Spleen (tissue), 11 donors: ENCODE results near the gene TGFBI. TPM values are rescaled to one million over a fixed set of nuclear protein-coding genes. Genes with fewer than 3 reads are reported as not detected.

ENCODE experiments used
- DNase-seq: peaks from one replicate; pipeline ENCODE4 v3.0.0-alpha.2; 2020
- H3K27ac ChIP-seq, 8 donors: fragments of 200-600 bp; sonication (generic) in 7 of 8; 1 replicate in 4 of 8; 2 replicates in 4 of 8; pipeline versions ENCODE4 v1.5.0 to v1.8.0; 2016 to 2021; ENCODE audit warnings: inconsistent platforms in 4 of 8, mild to moderate bottlenecking in 4 of 8, moderate library complexity in 1 of 8
- H3K27me3 ChIP-seq, 7 donors: fragments of 200-600 bp; sonication (generic) in 6 of 7; replicated peaks in 1 of 7; 1 replicate in 4 of 7; 2 replicates in 3 of 7; pipeline versions ENCODE4 v1.5.0 to v1.8.0; 2016 to 2021; ENCODE audit warnings: inconsistent platforms in 3 of 7, mild to moderate bottlenecking in 1 of 7
- H3K36me3 ChIP-seq, 6 donors: fragments of 200-600 bp; sonication (generic) in 5 of 6; 1 replicate in 4 of 6; 2 replicates in 2 of 6; pipeline versions ENCODE4 v1.5.0 to v1.8.0; 2016 to 2021; ENCODE audit warnings: inconsistent platforms in 2 of 6
- H3K4me1 ChIP-seq, 6 donors: fragments of 200-600 bp; sonication (generic) in 5 of 6; 1 replicate in 3 of 6; 2 replicates in 3 of 6; pipeline versions ENCODE4 v1.5.0 to v1.8.0; 2016 to 2021; ENCODE audit warnings: inconsistent platforms in 3 of 6
- H3K4me3 ChIP-seq, 8 donors: fragments of 200-600 bp; sonication (generic) in 7 of 8; 1 replicate in 4 of 8; 2 replicates in 4 of 8; pipeline versions ENCODE4 v1.5.0 to v1.8.0; 2016 to 2021; ENCODE audit warnings: inconsistent platforms in 4 of 8, mild to moderate bottlenecking in 4 of 8, moderate library complexity in 2 of 8
- H3K9me3 ChIP-seq, 8 donors: fragments of 200-600 bp; sonication (generic) in 7 of 8; 1 replicate in 4 of 8; 2 replicates in 4 of 8; pipeline versions ENCODE4 v1.5.0 to v1.8.0; 2016 to 2021; ENCODE audit warnings: inconsistent platforms in 4 of 8
- CTCF ChIP-seq, 11 experiments: fragments of 200-600 bp in 7 of 11; fragments of 450-650 bp in 4 of 11; sonication (generic) in 4 of 11; IDR thresholded peaks in 8 of 11; conservative IDR thresholded peaks in 3 of 11; 1 replicate in 7 of 11; 2 replicates in 4 of 11; pipeline versions ENCODE4 v1.4.0 to v1.8.0; 2016 to 2021; ENCODE audit warnings: antibody characterized with exemption in 11 of 11, inconsistent platforms in 4 of 11, mild to moderate bottlenecking in 1 of 11
- POLR2A ChIP-seq, 3 donors: fragments of 450-650 bp; IDR thresholded peaks; one replicate each; pipeline ENCODE4 v1.5.1; 2017; ENCODE audit warnings: antibody characterized with exemption in 3 of 3, mild to moderate bottlenecking in 1 of 3
- POLR2AphosphoS5 ChIP-seq, 3 donors: sonication (generic); formaldehyde crosslinking; IDR thresholded peaks; one replicate each; pipeline ENCODE4 v1.5.1; 2017; ENCODE audit warnings: antibody characterized with exemption in 3 of 3
- WGBS, 5 donors: extraction: QIAGEN DNeasy Blood & Tissue Kit in 3 of 5; methylation state at CpG; one replicate each; pipeline versions ENCODE4 v1.1.5 to v1.1.7; 2013 to 2018; 5-methylcytosine and 5-hydroxymethylcytosine counted together
- intact Hi-C: fragments of 100-400 bp; cut with DNase I; formaldehyde crosslinking; loops from one replicate; pipeline ENCODE4 v1.15.0; 2023; ENCODE audit warnings: low total_unique reads
- polyA plus RNA-seq, 3 donors: library from polyadenylated mRNA; stranded (reverse); fragments of 200-250 nt; gene quantifications; one replicate each; pipeline ENCODE4 v1.2.1, GENCODE V29; 2013
- small RNA-seq, 4 donors: library from RNA; depleted of rRNA; stranded (forward); fragments of <200 nt; gene quantifications; one replicate each; pipeline ENCODE3, GENCODE V24; 2016
- total RNA-seq, 7 donors: library from RNA; depleted of rRNA in 3 of 7; stranded (reverse); fragments of >200 nt in 3 of 7; fragmentation: NEBNext Ultra II Directional in 4 of 7; extraction: Animal tissue kit (Norgen Biotek cat#: 25700) in 4 of 7; gene quantifications; one replicate each; pipeline versions ENCODE4 v1.1.0 to v1.2.1, GENCODE V29; 2016 to 2021
- donor health status: healthy with polysubstance abuse.
- donor health status: DM: no; HTN: no; CAD: no; lungs with moderate emphysema.
- donor health status: DM: no; HTN: no; CAD: no.
- donor health status: Bipolar disorder and iron deficiency.
- donor health status: healthy.
- donor health status: DM: no; HTN: no; CAD: no.
- donor health status: DM: yes; HTN: yes; CAD: no.

The TGFBI gene
- total and polyA plus RNA-seq, 10 donors, result 31.0 to 214 (median 149) TPM

- H3K4me3 ChIP-seq, result no peak overlapping the region
- H3K4me1 ChIP-seq, result peaks cover 0 to 2% (median 0%) of the 10 kb centered on the region in 6 donors
- no peaks in the 10 kb centered on the region for H3K9me3 ChIP-seq
- DNase-seq, result no peak
- no peak for TF ChIP-seq POLR2A (IDR thresholded peaks at IDR 0.05)
- TF ChIP-seq POLR2AphosphoS5 (IDR thresholded peaks at IDR 0.05), result no peak
- TF ChIP-seq CTCF (IDR thresholded peaks at IDR 0.05 in 8 of 11, conservative IDR thresholded peaks at IDR 0.05 in 3 of 11), result no peak
- intact Hi-C loops, result no loop called here
- WGBS, 5 donors, result 89 to 94% (median 92%) methylated on average over 5 of the region's 5 CpGs
- H3K27me3 ChIP-seq, result no peaks in the 10 kb centered on the region
- H3K36me3 ChIP-seq, result no peaks in the 10 kb centered on the region
- H3K27ac ChIP-seq, result no peak overlapping the region
These were observed 80.8 kb downstream of the TGFBI start for GRCh38 chr5:136109453-136110135.

Small RNA genes within 50 kb of the gene (small RNA-seq; reads per million reads assigned to genes)
- 0 to 0.41 (median 0.10) reads per million in 4 donors for gene VTRNA2-1

Other genes starting within 250 kb of the TGFBI start
- gene SLC25A48, start 194.3 kb upstream of the TGFBI start, total RNA-seq, result under 1 TPM in 2 of 7 donors, not detected in 5; 0.33 to 0.66 TPM
- gene SLC25A48, start 194.3 kb upstream of the TGFBI start, polyA plus RNA-seq, result under 1 TPM in 1 of 3 donors, not detected in 2; 0.06 TPM
- gene IL9, start 133.1 kb upstream of the TGFBI start, total RNA-seq, result not detected
- not detected for gene IL9, start 133.1 kb upstream of the TGFBI start, polyA plus RNA-seq
- not detected for gene LECT2, start 74.0 kb upstream of the TGFBI start, total RNA-seq
- not detected for gene LECT2, start 74.0 kb upstream of the TGFBI start, polyA plus RNA-seq
- 10 to 100 TPM; 50.1 to 70.4 (median 55.4) TPM for gene SMAD5, start 103.9 kb downstream of the TGFBI start, total RNA-seq
- 1 to 10 TPM; 5.3 to 9.5 (median 5.8) TPM for gene SMAD5, start 103.9 kb downstream of the TGFBI start, polyA plus RNA-seq
- gene SMIM32, start 164.2 kb downstream of the TGFBI start, total RNA-seq, result under 1 TPM in 1 of 7 donors, not detected in 6; 0.37 TPM
- not detected for gene SMIM32, start 164.2 kb downstream of the TGFBI start, polyA plus RNA-seq